ENCODE results near the gene RNF5.

DNA sequence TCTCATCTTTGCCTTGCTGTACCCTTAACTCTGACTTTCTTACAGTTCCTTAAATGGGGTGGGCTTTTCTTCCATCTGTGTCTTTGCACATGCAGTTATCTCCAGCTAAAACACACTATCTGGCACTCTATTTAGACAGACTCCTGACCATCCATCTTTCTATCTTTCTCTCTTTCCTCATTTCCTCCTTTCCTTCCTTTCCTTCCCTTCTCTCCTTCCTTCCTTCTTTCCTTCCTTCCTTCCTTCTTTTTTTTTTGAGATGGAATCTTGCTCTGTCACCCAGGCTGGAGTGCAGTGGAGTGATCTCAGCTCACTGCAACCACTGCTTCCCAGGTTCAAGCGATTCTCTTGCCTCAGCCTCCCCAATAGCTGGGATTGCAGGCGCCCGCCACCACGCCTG lies 37.4 kb downstream of the RNF5 start:
- TF ChIP-seq CTCF (IDR thresholded peaks at IDR 0.05) (no peak), POLR2A (IDR thresholded peaks at IDR 0.05) (no peak), POLR2AphosphoS5 (IDR thresholded peaks at IDR 0.05) (no peak)
